Fibroblast of the conjunctiva (primary cell): ENCODE data around the gene MORN2.

Experiments
- DNase-seq: peaks from one replicate; pipeline ENCODE4 v3.0.0-alpha.2; 2010; ENCODE audit warnings: low read depth

The MORN2 gene

DNA sequence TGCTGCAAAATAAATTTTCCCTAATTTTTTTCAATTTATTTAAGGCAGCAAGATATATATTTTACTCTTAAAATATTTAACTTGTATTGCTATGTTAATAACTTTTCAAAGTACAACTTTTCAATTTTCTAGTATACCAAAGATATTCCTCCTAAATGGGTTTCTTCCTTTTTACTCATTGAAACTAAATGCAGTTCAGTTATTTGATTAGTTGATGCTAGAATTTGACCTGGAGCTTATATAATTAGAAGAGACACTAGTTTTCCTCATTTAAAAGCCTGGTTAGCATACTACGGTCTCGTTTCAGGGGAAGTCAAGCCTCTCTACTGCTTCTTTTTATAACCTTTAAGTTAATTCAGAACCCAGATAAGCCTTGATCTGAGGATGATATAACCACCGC lies 13.8 kb downstream of the MORN2 start, which contains the start of gene ARHGEF33:
TSS of gene ARHGEF33 (plus strand) at position 301 of the 400 bp plus-strand sequence. CDS start 29,573 bp downstream, outside the sequence.
- no peak for DNase-seq

DNA sequence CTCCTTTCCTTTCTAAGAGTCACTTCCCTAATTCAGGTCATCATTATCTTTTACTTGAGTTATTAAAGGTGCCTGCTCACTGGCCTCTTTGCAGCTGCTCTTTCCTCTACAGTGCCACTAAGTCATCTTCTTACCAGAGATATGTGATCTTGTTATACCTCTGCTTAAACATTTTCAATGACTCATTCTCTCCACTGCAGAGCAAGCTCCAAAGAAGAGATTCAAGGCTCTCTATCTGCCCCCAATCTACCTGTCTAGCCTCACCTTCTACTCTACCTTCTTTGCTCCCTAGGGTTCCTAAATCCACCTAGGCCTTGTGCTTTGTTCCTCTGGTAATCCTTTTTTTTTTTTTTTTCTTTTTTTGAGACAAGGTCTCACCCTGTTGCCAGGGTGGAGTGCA lies 17.0 kb downstream of the MORN2 start:
- no peak for DNase-seq

DNA sequence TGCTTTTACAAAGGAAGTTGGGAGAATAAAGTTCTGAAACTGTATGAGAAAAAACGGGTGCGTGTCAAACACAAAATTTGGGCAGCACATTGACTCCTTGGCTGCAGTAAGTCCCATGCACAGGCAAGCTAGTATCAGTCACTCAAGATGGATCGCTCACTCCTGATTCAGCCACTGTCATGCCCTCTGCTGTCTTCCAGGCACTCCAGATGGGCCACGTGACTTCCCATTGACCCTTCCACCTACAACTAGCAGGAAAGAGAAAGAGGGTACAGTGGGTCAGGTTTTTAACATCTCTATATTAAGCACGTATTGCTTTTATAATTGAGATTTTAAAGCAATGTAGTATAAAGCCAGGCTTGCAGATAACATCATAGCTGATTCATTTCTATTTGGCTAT lies 22.5 kb downstream of the MORN2 start:
- no peak for DNase-seq

DNA sequence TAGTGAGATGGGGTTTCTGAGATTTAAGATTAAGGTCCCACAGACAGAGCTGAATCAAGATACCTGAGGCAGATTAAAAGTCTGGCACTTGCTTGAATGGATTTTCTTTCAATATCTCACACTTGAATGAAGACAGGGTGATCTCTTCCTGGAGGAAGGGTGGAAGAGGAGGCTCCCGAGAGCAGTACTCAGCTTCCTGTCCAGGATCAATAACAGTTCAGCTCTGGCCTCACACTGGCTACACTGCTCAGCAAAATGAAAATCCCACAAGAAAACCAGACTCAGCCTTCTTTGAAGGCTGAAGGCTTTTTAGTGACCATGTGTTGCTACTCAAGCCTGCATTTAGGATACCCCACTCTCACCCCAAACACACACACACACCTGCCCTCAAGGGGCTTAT lies 24.9 kb downstream of the MORN2 start:
- no peak for DNase-seq

DNA sequence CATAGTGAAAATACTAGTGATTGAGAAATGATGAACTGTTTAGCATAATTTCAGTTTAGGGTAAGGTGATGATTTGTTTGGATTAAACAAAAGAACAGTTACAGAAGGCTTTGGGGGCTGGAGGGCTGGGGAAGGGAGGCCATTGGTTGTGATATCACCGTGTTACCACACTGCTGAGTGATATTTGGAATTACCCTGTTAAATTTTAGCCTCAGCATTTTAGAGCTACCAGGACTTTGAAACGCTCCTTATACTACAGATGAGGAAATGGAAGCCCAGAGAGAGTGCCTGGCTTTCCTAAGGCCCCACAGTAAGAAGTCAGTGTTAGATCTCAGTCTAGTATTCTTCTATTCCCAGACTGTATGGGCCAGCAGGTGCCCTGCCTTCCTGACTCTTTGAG lies 29.5 kb downstream of the MORN2 start:
- no peak for DNase-seq

DNA sequence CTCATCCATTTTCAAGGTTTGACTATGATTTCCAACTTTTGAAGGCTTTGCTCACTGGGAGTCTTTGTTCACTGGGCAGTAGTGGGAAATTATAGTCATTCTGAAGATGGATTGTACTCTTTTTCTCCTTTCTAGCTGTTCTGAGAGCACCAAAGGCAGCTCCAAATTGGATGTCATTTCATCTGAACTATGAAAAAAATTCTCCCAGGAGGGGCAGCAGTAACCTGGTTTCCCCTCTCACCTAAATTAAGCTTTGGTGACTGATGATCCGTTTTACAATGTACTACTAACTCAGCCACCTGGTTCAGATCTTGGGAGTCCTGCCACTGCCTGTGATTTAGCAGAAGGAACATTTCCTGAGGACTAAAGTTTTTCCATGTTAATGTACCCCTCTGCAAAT lies 31.5 kb downstream of the MORN2 start:
- no peak for DNase-seq

DNA sequence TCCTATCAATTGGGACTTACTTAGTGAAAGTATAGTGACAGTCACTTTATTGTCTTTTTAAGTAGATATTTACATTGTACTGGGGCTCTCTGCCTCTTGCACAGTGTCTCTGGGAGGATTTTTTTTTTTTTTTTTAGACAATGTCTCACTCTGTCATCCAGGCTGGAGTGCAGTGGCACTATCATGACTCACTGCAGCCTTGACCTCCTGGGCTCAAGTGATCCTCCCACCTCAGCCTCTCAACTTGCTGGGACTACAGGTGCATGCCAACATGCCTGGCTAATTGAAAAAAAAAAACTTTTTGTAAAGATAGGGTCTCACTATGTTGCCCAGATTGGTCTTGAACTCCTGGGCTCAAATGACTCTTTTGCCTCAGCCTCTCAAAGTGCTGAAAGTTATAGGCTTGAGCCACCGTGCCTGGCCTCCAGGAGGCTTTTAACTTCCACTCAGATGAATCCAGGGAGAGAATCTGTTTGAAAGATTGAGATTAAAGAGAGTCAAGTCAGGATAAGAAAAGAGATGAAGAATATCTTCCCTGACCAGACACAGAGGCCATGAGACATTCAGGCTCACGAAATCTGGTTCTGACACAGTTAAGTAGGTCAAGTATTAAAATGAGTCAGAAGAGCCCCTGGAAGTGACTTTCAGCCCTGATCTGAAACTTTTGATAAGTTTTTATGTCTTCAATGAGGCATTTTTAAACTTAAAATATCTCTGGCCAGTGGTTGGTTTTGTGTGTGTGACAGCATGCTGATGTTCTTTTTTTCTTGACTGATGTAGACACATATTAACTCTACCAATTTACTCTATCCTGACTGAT lies 32.2 kb downstream of the MORN2 start:
- no peak for DNase-seq

DNA sequence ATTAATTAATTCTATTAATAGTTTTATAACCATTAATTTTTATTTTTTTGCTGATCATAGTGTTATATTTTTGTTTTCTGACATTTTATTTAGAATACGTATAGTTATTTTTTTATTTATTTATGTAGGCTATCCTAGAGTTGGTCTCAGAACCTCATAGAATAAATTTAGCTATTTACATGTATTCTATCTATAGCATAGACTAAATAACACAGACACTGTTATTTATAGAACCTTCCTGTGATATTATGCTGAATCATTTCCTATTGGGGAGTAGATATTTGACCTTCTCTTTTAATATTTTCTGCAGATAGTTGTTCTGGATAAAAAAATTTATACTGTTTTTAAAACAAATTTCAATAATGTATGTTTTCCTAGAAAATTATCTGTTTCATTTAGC lies 34.1 kb downstream of the MORN2 start:
- DNase-seq = no peak

DNA sequence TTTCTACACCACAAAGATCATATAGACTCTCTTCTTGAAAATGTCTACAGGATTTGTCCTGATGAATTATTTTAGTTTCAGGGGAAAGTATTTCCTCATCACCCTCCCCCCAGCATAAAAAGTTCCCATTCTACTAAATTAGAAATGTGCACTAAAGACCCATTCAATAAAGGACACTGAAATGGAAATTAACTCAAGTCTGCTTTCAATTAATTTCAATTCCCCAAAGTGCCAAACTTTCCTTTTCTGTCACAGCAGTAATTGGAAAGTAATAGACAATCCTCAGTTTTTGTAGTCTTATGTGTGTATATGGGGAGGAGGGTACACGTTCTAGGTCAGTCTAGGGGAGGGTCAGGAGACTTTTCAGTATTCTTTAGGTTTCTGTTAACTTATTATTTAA lies 35.4 kb downstream of the MORN2 start:
- DNase-seq = no peak

DNA sequence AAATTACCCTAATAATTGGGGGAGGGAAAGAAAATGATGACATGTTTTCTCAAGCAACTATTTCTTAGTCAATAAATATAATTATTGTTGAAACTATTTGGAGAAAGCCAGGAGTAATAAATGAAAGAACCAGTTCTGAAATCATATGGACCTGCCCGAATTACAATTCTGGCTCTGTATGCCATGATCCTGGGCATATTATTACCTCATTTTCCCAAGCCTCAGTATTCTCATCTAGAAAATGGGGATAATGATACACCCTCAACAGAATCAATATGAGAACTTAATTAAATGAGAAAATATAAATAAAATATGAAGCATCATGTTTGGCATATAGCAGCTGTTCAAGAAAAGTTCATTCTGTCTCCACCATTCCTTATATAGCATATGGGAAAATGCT lies 36.8 kb downstream of the MORN2 start:
- DNase-seq = no peak

DNA sequence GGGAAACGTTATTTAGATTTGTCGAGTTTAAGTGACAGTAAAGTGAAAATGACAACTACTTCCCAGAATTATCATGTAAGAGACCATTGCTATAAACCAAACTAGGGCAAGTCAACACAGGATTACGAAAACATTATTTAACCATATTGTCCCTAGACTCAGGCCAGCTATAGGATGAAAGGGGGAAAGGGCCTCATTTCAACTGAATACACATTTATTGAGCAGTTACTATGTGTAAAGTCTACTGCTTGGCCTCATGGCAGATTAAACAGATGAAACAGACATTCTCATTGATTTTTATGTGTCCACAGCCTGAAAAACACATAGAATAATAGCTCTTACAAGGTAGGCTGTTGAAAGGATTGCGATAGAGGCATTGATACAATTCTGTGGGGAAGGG lies 46.6 kb downstream of the MORN2 start:
- DNase-seq = no peak

DNA sequence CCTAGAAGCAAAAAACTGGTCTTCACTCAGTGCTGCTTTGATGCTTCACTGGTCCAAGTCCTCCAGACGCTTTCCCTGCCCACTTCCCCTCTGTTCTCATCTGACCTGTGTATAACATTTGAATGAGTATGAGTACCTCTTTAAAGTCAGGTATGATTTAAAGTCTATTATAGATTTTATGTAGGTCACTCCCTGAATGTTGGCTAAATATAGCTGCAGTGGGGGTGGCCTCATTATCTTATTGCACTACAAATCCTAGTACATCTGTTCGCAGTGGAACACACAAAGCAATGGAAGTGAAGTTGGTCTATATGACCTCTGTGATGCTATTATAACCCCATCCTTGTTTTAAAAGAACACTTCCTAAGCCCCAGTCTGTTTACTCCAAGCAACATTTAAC lies 47.1 kb downstream of the MORN2 start:
- DNase-seq = no peak

DNA sequence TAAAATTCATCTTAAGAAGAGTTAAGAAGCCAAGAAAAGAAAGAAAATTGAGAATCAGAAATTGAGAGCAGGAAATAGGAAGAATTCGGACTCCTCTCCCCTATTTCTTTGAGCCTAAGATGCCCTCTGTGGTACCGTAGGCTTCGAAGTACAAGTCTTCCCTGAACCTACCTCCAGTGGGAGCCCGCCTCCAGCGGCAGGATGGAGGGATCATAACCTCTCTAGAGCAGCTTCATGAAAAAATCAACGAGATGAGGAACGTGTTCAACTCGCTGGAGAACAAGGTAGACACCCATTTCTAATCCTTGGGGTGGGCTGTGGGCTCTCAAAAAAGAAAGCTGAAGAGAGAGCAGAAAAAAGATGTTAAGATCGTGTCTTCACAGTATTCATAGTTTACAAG lies 50.2 kb downstream of the MORN2 start:
- no peak for DNase-seq

DNA sequence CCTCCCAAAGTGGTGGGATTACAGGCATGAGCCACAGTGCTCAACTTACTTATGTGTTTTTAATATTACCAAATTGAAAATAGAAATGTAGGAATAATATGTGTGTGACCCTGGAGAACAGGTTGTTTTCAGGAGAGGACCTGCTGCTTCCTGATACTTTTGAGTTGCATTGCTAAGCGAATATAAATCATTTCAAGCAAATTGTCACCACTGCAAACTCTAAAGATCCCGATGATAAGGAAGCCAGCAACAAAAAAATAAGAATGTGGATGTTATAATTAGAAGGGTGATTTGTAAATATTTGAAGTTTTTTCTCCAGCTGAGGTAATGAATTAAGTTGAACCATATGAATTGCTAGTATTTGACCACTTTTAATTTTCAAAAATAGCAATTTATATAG lies 54.8 kb downstream of the MORN2 start:
- DNase-seq = no peak
